Osteoblast (primary cell): ENCODE data around the gene NSF. TPM values are rescaled to one million over a fixed set of nuclear protein-coding genes. Genes with fewer than 3 reads are reported as not detected.

ENCODE experiments used
- DNase-seq: peaks from one replicate; pipeline ENCODE4 v3.0.0; 2011; ENCODE audit warnings: low spot score, mixed read lengths; ENCODE audit not compliant: insufficient read length; ENCODE audit errors: missing footprints
- H2AFZ ChIP-seq: 2 replicates; pipeline ENCODE4 v1.6.0; 2011; ENCODE audit warnings: mild to moderate bottlenecking, low read length
- H3K27ac ChIP-seq: 2 replicates; pipeline ENCODE4 v1.5.1; 2011; ENCODE audit warnings: mild to moderate bottlenecking, low read depth, low read length, moderate library complexity
- H3K27me3 ChIP-seq: 2 replicates; pipeline ENCODE4 v1.6.0; 2012; ENCODE audit warnings: mild to moderate bottlenecking, control low read depth, inconsistent platforms, low read length, moderate library complexity; ENCODE audit not compliant: insufficient read depth
- H3K36me3 ChIP-seq: 2 replicates; pipeline ENCODE4 v1.5.1; 2011; ENCODE audit warnings: mild to moderate bottlenecking, low read length, control low read depth, moderate library complexity; ENCODE audit not compliant: insufficient read depth
- H3K4me1 ChIP-seq: 2 replicates; pipeline ENCODE4 v1.5.1; 2011; ENCODE audit warnings: mild to moderate bottlenecking, low read length, control low read depth, moderate library complexity; ENCODE audit not compliant: insufficient read depth
- H3K4me2 ChIP-seq: 2 replicates; pipeline ENCODE4 v1.6.0; 2011; ENCODE audit warnings: mild to moderate bottlenecking, low read length; ENCODE audit not compliant: insufficient read depth
- H3K4me3 ChIP-seq: fragments of 200-600 bp; sonication (generic); 3 replicates; pipeline ENCODE4 v1.5.1; 2012; ENCODE audit warnings: mild to moderate bottlenecking, low read length, inconsistent platforms; ENCODE audit not compliant: insufficient read depth
- H3K79me2 ChIP-seq: 2 replicates; pipeline ENCODE4 v1.6.0; 2012; ENCODE audit warnings: mild to moderate bottlenecking, low read length, control low read depth, inconsistent platforms; ENCODE audit not compliant: insufficient read depth
- H3K9me3 ChIP-seq: 2 replicates; pipeline ENCODE4 v1.5.1; 2011; ENCODE audit warnings: low read depth, low read length, control low read depth
- H4K20me1 ChIP-seq: 2 replicates; pipeline ENCODE4 v1.6.0; 2012; ENCODE audit warnings: mild to moderate bottlenecking, low read length, control low read depth; ENCODE audit not compliant: insufficient read depth
- CTCF ChIP-seq: IDR thresholded peaks from 2 replicates; pipeline ENCODE4 v1.5.1; 2011; ENCODE audit warnings: mild to moderate bottlenecking, low read depth, low read length, moderate library complexity; ENCODE audit errors: extremely low read depth
- total RNA-seq: library from RNA; depleted of rRNA; stranded (reverse); fragments of >200 nt; gene quantifications from 2 replicates; pipeline ENCODE4 v1.2.3, GENCODE V29; 2012

The NSF gene
- total RNA-seq, 1 donor, result 72.7 TPM

- peaks cover 16% of the 10 kb centered on the region for H3K27me3 ChIP-seq
- H3K9me3 ChIP-seq, result no peaks in the 10 kb centered on the region
- H3K79me2 ChIP-seq, result no peaks in the 10 kb centered on the region
- TF ChIP-seq CTCF, result no peak
- H3K4me1 ChIP-seq, result peaks cover 14% of the 10 kb centered on the region
- H2AFZ ChIP-seq, result no peak overlapping the region
- H3K4me3 ChIP-seq, result no peak overlapping the region
- no peak overlapping the region for H3K4me2 ChIP-seq
- DNase-seq, result peak; percentile 87
- H3K36me3 ChIP-seq, result no peaks in the 10 kb centered on the region
- no peak overlapping the region for H3K27ac ChIP-seq
- H4K20me1 ChIP-seq, result no peaks in the 10 kb centered on the region
Observed at GRCh38 chr17:46774108-46774737, 183.8 kb downstream of the NSF start.

GRCh38 chr17:46776298-46777005 lies 186.0 kb downstream of the NSF start:
- Histone ChIP-seq H3K4me2 (no peak overlapping the region), H3K27me3 (peaks cover 16% of the 10 kb centered on the region), H3K9me3 (no peaks in the 10 kb centered on the region), H4K20me1 (no peaks in the 10 kb centered on the region), H3K4me1 (no peaks in the 10 kb centered on the region), H3K4me3 (no peak overlapping the region), H3K79me2 (no peaks in the 10 kb centered on the region), H3K27ac (no peak overlapping the region), H2AFZ (no peak overlapping the region), H3K36me3 (no peaks in the 10 kb centered on the region)
- no peak for TF ChIP-seq CTCF
- DNase-seq, result no peak

GRCh38 chr17:46777943-46778915 lies 187.8 kb downstream of the NSF start:
- no peak for DNase-seq
- Histone ChIP-seq H2AFZ (no peak overlapping the region), H3K36me3 (no peaks in the 10 kb centered on the region), H3K4me1 (no peaks in the 10 kb centered on the region), H3K27me3 (peaks cover 16% of the 10 kb centered on the region), H3K4me2 (no peak overlapping the region), H3K9me3 (no peaks in the 10 kb centered on the region), H4K20me1 (no peaks in the 10 kb centered on the region), H3K79me2 (no peaks in the 10 kb centered on the region), H3K27ac (no peak overlapping the region), H3K4me3 (no peak overlapping the region)
- no peak for TF ChIP-seq CTCF
